ENCODE measurements around the gene SPINK9.

- TF ChIP-seq CTCF (IDR thresholded peaks at IDR 0.05 in 2 of 3, conservative IDR thresholded peaks at IDR 0.05 in 1 of 3; ENCODE audit: borderline replicate concordance in 1 of 3, insufficient read depth in 1 of 3, low read depth in 2 of 3, low read length in 2 of 3) (no peak), POLR2A (IDR thresholded peaks at IDR 0.05; ENCODE audit: borderline replicate concordance, extremely low read depth, insufficient read depth, insufficient read length) (no peak), RAD21 (IDR thresholded peaks at IDR 0.05; ENCODE audit: low read depth) (no peak)
Observed at GRCh38 chr5:148372893-148373292, 37.5 kb downstream of the SPINK9 start.
